T-helper 2 cell (primary cell): ENCODE measurements around the gene IPO7.
"Not testable (repeated sequence)": the region's sequence is repeated elsewhere in the genome, so short reads cannot be mapped to it uniquely, and the experiment has no call there.

Experiments used
- DNase-seq, 5 experiments: peaks; one replicate each; pipeline versions ENCODE4 v3.0.0 to v3.0.0-alpha.2; 2012 to 2022
- total RNA-seq, 2 donors: gene quantifications; one replicate each; lab custom pipeline; 2026; lab: John Stamatoyannopoulos, UW

IPO7 gene
- total RNA-seq: 106 to 148 reads per million in 2 donors

- peak; percentile 73 to 94 (median 81) for DNase-seq
Measured at GRCh38 chr11:9384535-9385326, at the start of gene IPO7. IPO7 (plus strand) TSS chr11:9384652; CDS start chr11:9384764, 112 bp downstream.

- DNase-seq: no peak
Measured at GRCh38 chr11:9341638-9342178, 42.7 kb upstream of the IPO7 start.

- DNase-seq: peak in 1 of 5 experiments; percentile 16
Measured at GRCh38 chr11:9344061-9344680, 40.3 kb upstream of the IPO7 start.

DNA sequence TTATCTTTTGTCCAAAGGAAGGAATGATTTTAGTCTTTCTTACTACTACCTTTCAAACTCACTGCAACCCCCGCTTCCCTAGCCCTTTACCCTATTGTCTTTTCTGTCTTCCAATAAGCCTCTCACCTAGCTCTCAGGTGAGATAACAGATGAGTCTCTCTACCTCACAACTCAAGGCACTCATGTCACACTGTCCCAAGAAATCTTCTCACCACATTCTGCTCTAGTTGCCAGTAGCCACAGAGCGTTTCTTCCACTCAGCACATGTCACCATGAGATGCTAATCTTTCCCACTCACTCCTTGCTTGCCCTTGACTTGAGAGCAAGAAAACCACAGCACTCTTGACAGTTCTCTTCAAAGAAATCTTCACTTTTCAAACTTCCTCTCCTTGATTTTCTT lies 37.4 kb upstream of the IPO7 start:
- DNase-seq: peak in 2 of 5 experiments; percentile 13 to 76

- not testable (repeated sequence) for DNase-seq
Measured at GRCh38 chr11:9347779-9348178, 36.7 kb upstream of the IPO7 start.

- no peak for DNase-seq
Measured at GRCh38 chr11:9351321-9351881, 33.1 kb upstream of the IPO7 start.

DNA sequence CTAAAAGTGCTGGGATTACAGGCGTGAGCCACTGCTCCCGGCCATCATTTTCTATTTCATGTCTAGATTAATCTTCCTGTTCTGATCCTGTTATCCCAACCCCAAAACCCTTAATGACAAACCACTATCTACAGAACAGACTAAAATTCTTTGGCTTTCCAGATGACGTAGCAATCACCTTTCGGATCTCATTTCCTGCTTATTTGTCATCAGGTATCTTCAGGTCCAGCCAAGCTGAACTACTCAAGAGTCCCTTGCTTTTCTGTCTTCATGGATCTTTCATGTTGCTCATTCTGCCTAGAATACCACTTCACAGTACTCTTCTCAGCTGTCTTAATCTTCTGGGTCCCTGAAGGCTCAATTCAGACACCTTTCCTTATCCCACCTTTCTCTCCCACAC lies 27.4 kb upstream of the IPO7 start:
- no peak for DNase-seq

DNA sequence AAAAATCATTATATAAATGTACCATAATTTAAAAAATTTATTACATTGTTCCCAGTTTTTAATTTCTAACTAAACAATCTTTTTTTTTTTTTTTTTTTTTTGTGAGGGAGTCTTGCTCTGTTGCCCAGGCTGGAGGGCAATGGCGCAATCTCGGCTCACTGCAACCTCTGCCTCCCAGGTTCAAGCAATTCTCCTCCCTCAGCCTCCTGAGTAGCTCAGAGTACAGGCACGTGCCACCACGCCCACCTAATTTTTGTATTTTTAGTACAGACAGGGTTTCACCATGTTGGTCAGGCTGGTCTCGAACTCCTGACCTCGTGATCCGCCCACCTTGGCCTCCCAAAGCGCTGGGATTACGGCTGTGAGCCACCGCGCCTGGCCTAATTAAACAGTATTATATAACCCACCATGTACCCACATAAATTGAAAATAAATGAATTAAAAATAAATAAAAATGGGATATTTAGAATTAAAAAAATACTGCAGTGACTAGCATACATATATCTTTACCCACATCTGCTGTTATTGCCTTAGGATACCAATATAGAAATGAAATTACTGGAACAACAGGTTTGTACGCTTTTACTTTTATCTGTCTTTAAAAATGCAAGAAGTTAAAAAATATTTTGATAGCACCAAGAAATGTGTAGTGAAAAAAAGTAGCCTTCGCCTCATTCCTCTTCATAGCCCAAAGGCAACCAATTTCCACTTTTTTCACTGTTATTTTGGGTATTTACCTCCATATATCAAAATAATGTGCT lies 23.4 kb upstream of the IPO7 start:
- DNase-seq: not testable (repeated sequence)

DNA sequence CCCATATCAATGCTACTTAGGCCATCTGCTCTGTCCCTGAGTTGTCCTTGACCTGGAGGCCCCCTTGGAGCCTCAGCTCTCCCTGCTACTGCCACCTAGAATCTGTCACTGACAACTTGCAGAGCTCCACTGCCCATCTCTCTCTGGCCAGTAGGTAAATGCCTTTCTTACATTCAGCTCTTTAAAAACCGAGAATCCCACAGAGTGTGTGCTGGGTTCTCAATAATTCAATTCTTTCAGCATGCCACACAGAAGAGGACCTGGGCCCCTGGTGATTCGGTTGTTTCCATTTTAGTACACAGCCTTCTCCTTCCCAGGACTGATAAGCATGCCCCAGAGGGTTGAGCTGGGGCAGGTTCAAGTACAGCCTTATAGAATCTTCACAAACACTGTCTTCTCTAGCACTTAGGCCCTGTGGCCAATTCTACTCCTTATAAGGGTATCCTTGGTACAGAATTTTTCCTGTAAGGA lies 22.0 kb upstream of the IPO7 start:
- no peak for DNase-seq

DNA sequence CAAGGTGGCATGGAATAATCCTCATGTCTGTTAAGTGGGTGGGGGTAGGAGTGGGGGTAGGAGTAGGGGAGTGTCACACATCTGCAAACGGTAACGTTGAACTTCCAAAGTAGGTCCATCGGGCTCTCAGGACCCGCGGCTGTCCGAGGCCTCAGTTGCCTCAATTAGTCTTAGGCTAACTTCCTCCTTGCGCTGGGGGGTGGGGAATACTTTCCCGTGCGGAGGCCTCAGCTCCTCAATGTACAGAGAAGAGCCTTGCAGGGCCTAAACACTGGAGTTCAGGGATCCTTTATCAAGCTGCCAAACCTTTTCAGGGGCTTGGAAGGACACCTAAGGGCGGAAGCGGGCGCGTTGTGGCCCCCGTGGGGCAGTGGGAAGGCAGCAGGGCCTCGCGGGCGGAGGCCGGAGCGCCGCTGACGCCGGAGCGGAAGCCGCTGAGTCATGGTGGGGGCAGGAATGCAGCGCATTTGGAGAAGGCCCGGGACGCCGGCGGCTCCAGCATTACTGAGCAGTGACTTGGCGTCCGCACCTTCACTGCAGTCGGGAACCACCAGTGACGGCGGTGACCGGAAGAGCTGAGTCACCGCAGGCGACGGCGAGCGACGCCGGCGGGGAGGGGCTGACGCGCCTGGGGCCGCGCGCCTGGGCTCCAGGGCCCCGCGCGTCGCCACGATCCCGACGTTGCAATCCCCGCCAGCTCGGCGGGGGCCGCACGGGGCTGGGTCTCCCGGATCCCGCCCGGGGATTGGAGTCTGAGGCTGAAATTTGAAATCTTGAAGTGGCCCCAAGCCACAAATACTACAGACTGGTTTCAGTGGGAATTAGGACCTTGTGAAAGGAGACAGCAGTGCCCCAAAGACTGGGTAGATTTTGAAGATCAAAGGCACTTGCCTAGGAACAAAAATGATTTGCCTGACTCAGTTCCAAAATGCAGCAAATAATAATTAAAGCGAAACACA lies 20.2 kb upstream of the IPO7 start:
- DNase-seq: peak; percentile 51 to 93 (median 67)

DNA sequence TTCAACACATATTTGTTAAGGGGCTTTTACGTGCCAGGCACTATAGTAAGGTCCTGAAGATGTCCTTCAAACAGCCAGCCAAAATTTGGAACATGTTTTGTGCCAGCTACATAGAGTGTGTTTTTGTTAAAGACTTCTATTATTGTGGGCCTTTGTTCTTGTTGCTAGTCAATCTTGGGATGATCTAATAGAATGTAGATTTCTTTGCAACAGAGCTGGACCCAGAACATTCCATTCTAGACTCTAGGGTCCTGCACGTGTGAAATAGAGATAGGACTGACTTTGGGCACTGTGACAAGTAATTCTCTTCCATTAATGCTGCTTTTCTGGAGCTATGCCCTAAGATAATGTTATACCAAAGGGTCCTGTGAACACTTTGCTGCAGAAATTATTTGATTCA lies 16.9 kb upstream of the IPO7 start:
- DNase-seq: no peak

DNA sequence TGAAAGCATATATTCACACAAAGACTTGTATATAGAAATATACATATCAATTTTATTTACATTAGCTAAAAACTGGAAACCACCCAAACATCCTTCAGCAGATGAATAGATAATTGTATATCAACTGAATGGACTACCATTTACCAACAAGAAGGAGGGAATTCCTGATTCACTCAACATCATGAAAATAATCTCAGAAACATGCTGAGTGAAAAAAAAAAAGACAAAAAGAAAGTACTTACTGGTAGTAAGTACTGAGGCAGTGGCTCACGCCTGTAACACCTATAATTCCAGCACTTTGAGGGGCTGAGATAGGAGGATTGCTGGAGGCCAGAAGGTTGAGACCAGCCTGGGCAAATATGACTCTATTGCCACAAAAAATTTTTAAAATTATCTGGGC lies 7.4 kb upstream of the IPO7 start:
- no peak for DNase-seq

- DNase-seq: no peak
Measured at GRCh38 chr11:9379041-9379440, 5.4 kb upstream of the IPO7 start.

- DNase-seq: no peak
Measured at GRCh38 chr11:9380773-9381172, 3.7 kb upstream of the IPO7 start.

- peak in 2 of 5 experiments; percentile 1 to 7 for DNase-seq
Measured at GRCh38 chr11:9385327-9385899, 961 bp downstream of the IPO7 start.

- DNase-seq: no peak
Measured at GRCh38 chr11:9386086-9386485, 1.6 kb downstream of the IPO7 start.

- DNase-seq: no peak
Measured at GRCh38 chr11:9386901-9387300, 2.4 kb downstream of the IPO7 start.

DNA sequence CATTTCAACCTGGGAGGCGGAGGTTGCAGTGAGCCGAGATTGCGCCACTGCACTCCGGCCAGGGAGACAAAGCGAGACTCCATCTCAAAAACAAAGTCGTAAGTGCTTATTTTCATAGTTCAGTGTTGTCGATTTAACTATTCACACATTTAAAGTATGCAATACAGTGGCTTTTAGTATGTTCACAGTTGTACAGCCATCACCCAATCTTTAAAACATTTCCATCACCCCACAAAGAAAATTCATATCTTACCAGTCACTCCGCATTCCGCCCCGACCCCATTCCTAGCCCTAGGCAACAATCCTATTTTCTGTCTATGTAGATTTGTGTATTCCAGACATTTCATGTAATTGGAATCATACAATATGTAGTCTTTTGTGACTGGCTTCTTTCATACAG lies 11.9 kb downstream of the IPO7 start:
- DNase-seq: no peak

GRCh38 chr11:9396752-9397151 lies 12.3 kb downstream of the IPO7 start:
- DNase-seq: peak in 1 of 5 experiments; percentile 23

- DNase-seq: no peak
Measured at GRCh38 chr11:9397746-9398680, 13.6 kb downstream of the IPO7 start.
